Endothelial cell of umbilical vein (primary cell): ENCODE measurements around the gene BCR. TPM values are rescaled to one million over a fixed set of nuclear protein-coding genes. Genes with fewer than 3 reads are reported as not detected.

Experiments used
- BruUV-seq: library from RNA; stranded (reverse); fragments of 400-500 nt; replicated peaks from 2 replicates; lab custom pipeline; 2021; lab: Mats Ljungman, UMichigan
- CTCF ChIA-PET: fragments of 300-600, 350-600 bp; sonication (Branson Sonifier 250); formaldehyde crosslinking; loops from one replicate; lab custom pipeline; 2021; ENCODE audit warnings: antibody characterized with exemption, inconsistent platforms; lab: Charles Lee
- POLR2A ChIA-PET: fragments of 300-600, 350-600 bp; sonication (Branson Sonifier 250); formaldehyde crosslinking; loops from one replicate; lab custom pipeline; 2021; ENCODE audit warnings: antibody characterized with exemption, inconsistent platforms; lab: Charles Lee
- DNase-seq: peaks from one replicate; pipeline ENCODE4 v3.0.0-alpha.2; 2011; ENCODE audit warnings: low read depth, low spot score
- FAIRE-seq: peaks from 2 replicates; lab custom pipeline; 2011; peaks lifted over from hg19 to GRCh38; lab: Jason Lieb, UNC
- H2AFZ ChIP-seq: 2 replicates; pipeline ENCODE4 v1.6.0; 2012; ENCODE audit warnings: low read depth, low read length, control low read depth, inconsistent platforms
- H3K27ac ChIP-seq: 2 replicates; pipeline ENCODE4 v1.5.1; 2011; ENCODE audit warnings: low read depth, mild to moderate bottlenecking, control low read depth, low read length, moderate library complexity; ENCODE audit not compliant: insufficient read depth
- H3K27me3 ChIP-seq, 2 experiments: 2 replicates each; pipeline versions ENCODE4 v1.6.0 to v1.6.1; 2011; ENCODE audit warnings: low read length in 2 of 2, mixed read lengths in 1 of 2; ENCODE audit not compliant: control insufficient read depth in 2 of 2, insufficient read depth in 2 of 2
- H3K36me3 ChIP-seq, 2 experiments: 2 replicates in 1 of 2; 3 replicates in 1 of 2; pipeline ENCODE4 v1.5.1; 2011; ENCODE audit warnings: low read length in 2 of 2, mild to moderate bottlenecking in 1 of 2, moderate library complexity in 1 of 2; ENCODE audit not compliant: control insufficient read depth in 2 of 2, insufficient read depth in 2 of 2; ENCODE audit errors: extremely low read depth in 1 of 2
- H3K4me1 ChIP-seq: 3 replicates; pipeline ENCODE4 v1.5.1; 2011; ENCODE audit warnings: mild to moderate bottlenecking, low read length; ENCODE audit not compliant: control insufficient read depth, insufficient read depth; ENCODE audit errors: extremely low read depth
- H3K4me2 ChIP-seq: 2 replicates; pipeline ENCODE4 v1.6.1; 2011; ENCODE audit warnings: low read length, control low read depth, mixed read lengths; ENCODE audit not compliant: insufficient read depth
- H3K4me3 ChIP-seq, 3 experiments: fragments of 200-600 bp in 1 of 3; sonication (generic), shearing (Covaris generic) in 1 of 3; replicated peaks in 1 of 3; 2 replicates each; pipeline ENCODE4 v1.5.1; 2011 to 2016; ENCODE audit warnings: control low read depth in 3 of 3, low read length in 3 of 3, mild to moderate bottlenecking in 2 of 3, inconsistent platforms in 1 of 3, low read depth in 1 of 3, moderate library complexity in 1 of 3; ENCODE audit not compliant: insufficient read depth in 1 of 3
- H3K79me2 ChIP-seq: 2 replicates; pipeline ENCODE4 v1.6.0; 2012; ENCODE audit warnings: low read length, inconsistent platforms; ENCODE audit not compliant: control insufficient read depth, insufficient read depth
- H3K9ac ChIP-seq: replicated peaks from 2 replicates; pipeline ENCODE3; 2011; ENCODE audit warnings: low read length, control low read depth; ENCODE audit not compliant: insufficient read depth; ENCODE audit errors: extremely low read depth
- H3K9me1 ChIP-seq: replicated peaks from 3 replicates; pipeline ENCODE4 v1.6.0; 2011; ENCODE audit warnings: mild to moderate bottlenecking, low read length; ENCODE audit not compliant: control insufficient read depth, insufficient read depth; ENCODE audit errors: extremely low read depth
- H3K9me3 ChIP-seq: replicated peaks from 2 replicates; pipeline ENCODE4 v1.5.1; 2012; ENCODE audit warnings: low read length, inconsistent platforms; ENCODE audit not compliant: control insufficient read depth, insufficient read depth
- H4K20me1 ChIP-seq: replicated peaks from 2 replicates; pipeline ENCODE3; 2011; ENCODE audit warnings: mild to moderate bottlenecking, low read length; ENCODE audit not compliant: control insufficient read depth, insufficient read depth; ENCODE audit errors: extremely low read depth
- EZH2 ChIP-seq: IDR thresholded peaks from 2 replicates; pipeline ENCODE4 v1.6.1; 2012; ENCODE audit warnings: borderline replicate concordance, low read depth, mild to moderate bottlenecking, moderate library complexity, low read length, inconsistent platforms; ENCODE audit not compliant: severe bottlenecking
- FOS ChIP-seq: IDR thresholded peaks from 2 replicates; pipeline ENCODE4 v1.6.1; 2011; ENCODE audit warnings: mild to moderate bottlenecking, low read length, moderate library complexity, borderline replicate concordance; ENCODE audit not compliant: insufficient read depth
- GATA2 ChIP-seq: IDR thresholded peaks from 2 replicates; pipeline ENCODE4 v1.7.0; 2011; ENCODE audit warnings: low read depth, mild to moderate bottlenecking, moderate library complexity, mixed read lengths, low read length; ENCODE audit not compliant: insufficient read length, insufficient read depth
- JUN ChIP-seq: IDR thresholded peaks from 2 replicates; pipeline ENCODE4 v1.6.1; 2011; ENCODE audit warnings: borderline replicate concordance, low read depth; ENCODE audit not compliant: insufficient read length, insufficient read depth
- MYC ChIP-seq: IDR thresholded peaks from one replicate; pipeline ENCODE4 v1.6.1; 2011; ENCODE audit warnings: mild to moderate bottlenecking, low read depth, low read length
- POLR2A ChIP-seq: IDR thresholded peaks from 2 replicates; pipeline ENCODE4 v1.6.1; 2012; ENCODE audit warnings: low read depth, mild to moderate bottlenecking, control low read depth, low read length
- POLR2AphosphoS5 ChIP-seq: IDR thresholded peaks from 2 replicates; pipeline ENCODE4 v1.6.1; 2012; ENCODE audit warnings: low read depth, mild to moderate bottlenecking, control low read depth, low read length, moderate library complexity; ENCODE audit not compliant: insufficient read depth
- dilution Hi-C: fragments of 300-500 bp; cut with MboI; formaldehyde crosslinking; loops from one replicate; pipeline ENCODE4 v1.15.0; 2019; ENCODE audit warnings: low sequenced_read_pairs; ENCODE audit not compliant: extremely low pct_ligation_motif_present
- intact Hi-C: fragments of 100-400 bp; cut with micrococcal nuclease; formaldehyde crosslinking; loops from one replicate; pipeline ENCODE4 v1.10.0; 2022
- polyA plus RNA-seq, 4 experiments: library from polyadenylated mRNA; depleted of rRNA in 3 of 4; stranded (reverse) in 3 of 4; unstranded in 1 of 4; fragments of >200 nt; gene quantifications; 2 replicates each; pipeline versions ENCODE4 v1.2.1 to v1.2.3, GENCODE V29; 2011 to 2012; ENCODE audit warnings: missing spikeins in 1 of 4
- total RNA-seq: library from RNA; stranded (reverse); gene quantifications from 2 replicates; pipeline ENCODE4 v1.2.3, GENCODE V29; 2021
- TF ChIP-seq, protein P1 (sequence below), 2 donors: IDR thresholded peaks; 1 replicate in 1 of 2; 2 replicates in 1 of 2; pipeline ENCODE4 v1.5.1; 2011; ENCODE audit warnings: low read length in 2 of 2, mild to moderate bottlenecking in 2 of 2, moderate library complexity in 2 of 2, control low read depth in 1 of 2, inconsistent platforms in 1 of 2, low read depth in 1 of 2; ENCODE audit not compliant: insufficient read depth in 1 of 2; ENCODE audit errors: extremely low read depth in 1 of 2
- TF ChIP-seq, protein P2 (sequence below): IDR thresholded peaks from 2 replicates; pipeline ENCODE4 v1.6.1; 2011; ENCODE audit not compliant: insufficient read depth, insufficient read length

Gene BCR
- total and polyA plus RNA-seq, 2 donors (not counting 3 experiments of a cell fraction or from before 2014, with no cell fraction given), result 129 to 141 TPM

DNA sequence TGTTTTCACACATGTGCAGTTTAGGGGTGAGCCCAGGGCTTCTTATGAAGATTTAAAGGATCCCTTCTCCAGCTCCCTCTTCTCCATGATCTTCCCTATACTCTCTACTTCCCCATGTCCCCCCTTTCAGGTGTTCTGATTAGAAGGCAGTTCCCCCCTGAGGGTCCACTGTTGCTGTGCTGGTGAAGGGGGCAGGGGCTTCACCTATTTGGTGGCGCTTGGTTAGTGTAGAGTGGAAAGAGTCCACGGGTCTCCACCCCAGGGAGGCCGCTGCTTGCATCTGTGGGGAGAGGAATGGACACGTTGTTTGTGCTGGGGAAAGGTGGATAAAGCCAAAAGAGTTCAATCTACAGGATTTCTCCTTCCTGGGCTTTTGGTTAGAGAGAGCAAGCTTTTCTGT lies 49.3 kb downstream of the BCR start:
- ChIA-PET CTCF (no interaction called here), POLR2A (no interaction called here)
- DNase-seq, result no peak
- BruUV-seq, result no TSS peak
- no peaks in the 10 kb centered on the region for H4K20me1 ChIP-seq
- no peak overlapping the region for H3K27ac ChIP-seq
- peaks cover 0 to 3% of the 10 kb centered on the region in 2 experiments for H3K36me3 ChIP-seq
- no peak for FAIRE-seq
- no peak overlapping the region for H2AFZ ChIP-seq
- H3K4me2 ChIP-seq, result no peak overlapping the region
- dilution Hi-C loops (no loop called here), intact Hi-C loops (no loop called here)
- no peaks in the 10 kb centered on the region for H3K9me1 ChIP-seq
- H3K27me3 ChIP-seq, result no peaks in the 10 kb centered on the region
- H3K79me2 ChIP-seq, result peaks cover 93% of the 10 kb centered on the region
- H3K4me3 ChIP-seq, result no peak overlapping the region
- no peaks in the 10 kb centered on the region for H3K9me3 ChIP-seq
- TF ChIP-seq EZH2, result no peak
- TF ChIP-seq JUN, result no peak
- no peak for TF ChIP-seq POLR2AphosphoS5
- TF ChIP-seq, protein P1, sequence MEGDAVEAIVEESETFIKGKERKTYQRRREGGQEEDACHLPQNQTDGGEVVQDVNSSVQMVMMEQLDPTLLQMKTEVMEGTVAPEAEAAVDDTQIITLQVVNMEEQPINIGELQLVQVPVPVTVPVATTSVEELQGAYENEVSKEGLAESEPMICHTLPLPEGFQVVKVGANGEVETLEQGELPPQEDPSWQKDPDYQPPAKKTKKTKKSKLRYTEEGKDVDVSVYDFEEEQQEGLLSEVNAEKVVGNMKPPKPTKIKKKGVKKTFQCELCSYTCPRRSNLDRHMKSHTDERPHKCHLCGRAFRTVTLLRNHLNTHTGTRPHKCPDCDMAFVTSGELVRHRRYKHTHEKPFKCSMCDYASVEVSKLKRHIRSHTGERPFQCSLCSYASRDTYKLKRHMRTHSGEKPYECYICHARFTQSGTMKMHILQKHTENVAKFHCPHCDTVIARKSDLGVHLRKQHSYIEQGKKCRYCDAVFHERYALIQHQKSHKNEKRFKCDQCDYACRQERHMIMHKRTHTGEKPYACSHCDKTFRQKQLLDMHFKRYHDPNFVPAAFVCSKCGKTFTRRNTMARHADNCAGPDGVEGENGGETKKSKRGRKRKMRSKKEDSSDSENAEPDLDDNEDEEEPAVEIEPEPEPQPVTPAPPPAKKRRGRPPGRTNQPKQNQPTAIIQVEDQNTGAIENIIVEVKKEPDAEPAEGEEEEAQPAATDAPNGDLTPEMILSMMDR (IDR thresholded peaks at IDR 0.05; ENCODE audit: extremely low read depth in 1 of 2, insufficient read depth in 1 of 2, low read depth in 1 of 2, low read length in 2 of 2), result no peak
- no peak for TF ChIP-seq FOS
- TF ChIP-seq, protein P2, sequence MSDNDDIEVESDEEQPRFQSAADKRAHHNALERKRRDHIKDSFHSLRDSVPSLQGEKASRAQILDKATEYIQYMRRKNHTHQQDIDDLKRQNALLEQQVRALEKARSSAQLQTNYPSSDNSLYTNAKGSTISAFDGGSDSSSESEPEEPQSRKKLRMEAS, result no peak
- TF ChIP-seq GATA2, result no peak
- TF ChIP-seq POLR2A, result no peak
- TF ChIP-seq MYC, result no peak
- H3K9ac ChIP-seq, result no peak overlapping the region
- peaks cover 31% of the 10 kb centered on the region for H3K4me1 ChIP-seq
